Lower lobe of right lung (tissue), 2 donors: ENCODE measurements around the gene AQP5. TPM values are rescaled to one million over a fixed set of nuclear protein-coding genes. Genes with fewer than 3 reads are reported as not detected.

Source experiments
- ATAC-seq, 2 donors: fragments of 200-7000 bp; cut with Tn5 transposase; one replicate each; pipeline ENCODE4 v1.9.1; 2020 to 2022; ENCODE audit warnings: mild to moderate bottlenecking in 2 of 2, moderate library complexity in 2 of 2
- DNase-seq: peaks from one replicate; pipeline ENCODE4 v3.0.0-alpha.2; 2020
- H3K27ac ChIP-seq: fragments of 200-600 bp; one replicate; pipeline ENCODE4 v1.8.0; 2022
- H3K27me3 ChIP-seq: fragments of 200-600 bp; one replicate; pipeline ENCODE4 v1.8.0; 2022; ENCODE audit warnings: low read depth
- H3K36me3 ChIP-seq: fragments of 200-600 bp; one replicate; pipeline ENCODE4 v1.8.0; 2022; ENCODE audit warnings: mild to moderate bottlenecking
- H3K4me1 ChIP-seq: fragments of 200-600 bp; one replicate; pipeline ENCODE4 v1.8.0; 2022
- H3K4me3 ChIP-seq: fragments of 200-600 bp; one replicate; pipeline ENCODE4 v1.8.0; 2022; ENCODE audit warnings: mild to moderate bottlenecking
- H3K9me3 ChIP-seq: fragments of 200-600 bp; one replicate; pipeline ENCODE4 v1.8.0; 2022
- CTCF ChIP-seq: fragments of 200-600 bp; IDR thresholded peaks from one replicate; pipeline ENCODE4 v1.8.0; 2022; ENCODE audit warnings: antibody characterized with exemption, mild to moderate bottlenecking
- intact Hi-C: fragments of 100-400 bp; cut with DNase I; formaldehyde crosslinking; loops from one replicate; pipeline ENCODE4 v1.11.0; 2022
- total RNA-seq: library from RNA; stranded (reverse); fragmentation: NEBNext Ultra II Directional; extraction: Animal tissue kit (Norgen Biotek cat#: 25700); gene quantifications from one replicate; pipeline ENCODE4 v1.2.1, GENCODE V29; 2021
- donor health status: DM: no; HTN: yes; CAD: no; lungs with severe emphysema.

The AQP5 gene
- total RNA-seq, 1 donor from 2014 or later: 6.4 TPM

GRCh38 chr12:49963976-49964815 lies 2.5 kb downstream of the AQP5 start:
- ATAC-seq: no peak
- peaks cover 23% of the 10 kb centered on the region for H3K4me1 ChIP-seq
- no peak for TF ChIP-seq CTCF

DNA sequence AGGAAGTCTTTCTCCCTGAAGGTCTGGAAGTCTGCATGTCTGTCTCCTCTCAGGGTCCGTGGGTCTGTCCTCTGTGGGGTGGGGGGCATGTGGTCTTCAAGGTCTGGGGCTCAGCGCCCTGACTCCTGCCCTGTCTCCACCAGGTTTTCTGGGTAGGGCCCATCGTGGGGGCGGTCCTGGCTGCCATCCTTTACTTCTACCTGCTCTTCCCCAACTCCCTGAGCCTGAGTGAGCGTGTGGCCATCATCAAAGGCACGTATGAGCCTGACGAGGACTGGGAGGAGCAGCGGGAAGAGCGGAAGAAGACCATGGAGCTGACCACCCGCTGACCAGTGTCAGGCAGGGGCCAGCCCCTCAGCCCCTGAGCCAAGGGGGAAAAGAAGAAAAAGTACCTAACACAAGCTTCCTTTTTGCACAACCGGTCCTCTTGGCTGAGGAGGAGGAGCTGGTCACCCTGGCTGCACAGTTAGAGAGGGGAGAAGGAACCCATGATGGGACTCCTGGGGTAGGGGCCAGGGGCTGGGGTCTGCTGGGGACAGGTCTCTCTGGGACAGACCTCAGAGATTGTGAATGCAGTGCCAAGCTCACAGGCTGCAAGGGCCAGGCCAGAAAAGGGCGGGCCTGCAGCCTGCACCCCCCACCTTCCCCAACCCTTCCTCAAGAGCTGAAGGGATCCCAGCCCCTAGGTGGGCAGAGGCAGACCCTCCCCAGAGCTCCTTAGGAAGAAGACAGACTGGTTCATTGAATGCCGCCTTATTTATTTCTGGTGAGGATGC lies 3.4 kb downstream of the AQP5 start:
- Histone ChIP-seq H3K27ac (no peak overlapping the region), H3K4me3 (no peak overlapping the region), H3K36me3 (no peaks in the 10 kb centered on the region), H3K27me3 (peaks cover 32% of the 10 kb centered on the region), H3K4me1 (peaks cover 23% of the 10 kb centered on the region), H3K9me3 (no peaks in the 10 kb centered on the region)
- TF ChIP-seq CTCF: no peak
- DNase-seq (no peak), ATAC-seq (no peak)
- intact Hi-C loops: no loop called here

More at GRCh38 chr12:49963976-49964815, 2.5 kb downstream of the AQP5 start:
- Histone ChIP-seq H3K27me3 (peaks cover 39% of the 10 kb centered on the region), H3K36me3 (no peaks in the 10 kb centered on the region), H3K27ac (no peak overlapping the region), H3K4me3 (no peak overlapping the region), H3K9me3 (no peaks in the 10 kb centered on the region)
- intact Hi-C loops: no loop called here
- DNase-seq: no peak

DNA sequence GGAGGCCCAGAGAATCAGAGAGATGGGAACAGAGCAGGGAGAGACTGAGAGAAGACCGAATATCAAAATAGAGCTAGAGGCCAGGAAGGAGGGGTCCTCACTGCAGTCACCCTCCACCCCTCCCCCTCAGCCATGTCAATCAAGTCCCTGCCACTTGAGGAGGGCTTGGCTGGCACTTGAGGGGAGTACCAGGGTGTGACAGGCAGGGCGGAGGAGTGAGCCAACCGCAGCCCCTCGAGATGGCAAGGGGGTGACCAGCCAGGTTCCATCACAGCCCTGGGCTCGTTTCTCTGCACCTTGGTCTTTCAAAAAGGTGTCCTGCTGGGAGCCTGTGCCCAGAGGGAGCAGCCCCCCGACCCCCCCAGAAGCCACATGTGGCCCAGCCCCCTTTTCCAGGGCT lies 4.2 kb downstream of the AQP5 start:
- Histone ChIP-seq H3K27me3 (peaks cover 26% of the 10 kb centered on the region), H3K4me1 (peaks cover 19% of the 10 kb centered on the region), H3K36me3 (no peaks in the 10 kb centered on the region), H3K9me3 (no peaks in the 10 kb centered on the region), H3K27ac (no peak overlapping the region), H3K4me3 (no peak overlapping the region)
- TF ChIP-seq CTCF: no peak
- ATAC-seq: no peak
- intact Hi-C loops: no loop called here
- no peak for DNase-seq

DNA sequence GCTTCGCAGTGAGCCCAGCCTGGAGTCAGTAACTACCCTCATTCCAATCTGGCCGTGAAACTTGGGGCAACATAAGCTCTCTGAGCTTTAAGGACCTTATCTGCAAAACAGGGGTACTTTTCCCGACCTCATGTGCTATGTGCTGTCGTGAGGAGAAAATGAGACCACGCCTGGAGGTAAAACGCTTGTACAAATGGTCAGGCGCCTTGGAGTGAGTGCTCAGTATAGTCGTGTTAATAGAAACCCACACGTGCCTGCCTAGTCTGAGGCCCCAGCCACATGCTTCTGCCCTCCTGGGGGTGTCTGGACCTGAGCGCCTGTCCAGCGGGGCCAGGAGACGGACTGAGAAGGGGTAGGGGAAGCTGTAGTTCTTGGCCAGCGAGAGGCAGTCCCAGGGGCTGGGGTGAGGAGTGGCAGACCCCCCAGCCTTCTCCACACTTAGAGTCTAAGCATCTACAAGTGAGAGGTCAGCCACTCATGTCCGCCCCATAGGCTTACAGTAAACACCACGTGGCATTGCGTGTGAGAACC lies 4.9 kb downstream of the AQP5 start:
- peak in 1 of 2 donors; percentile 0 for ATAC-seq
- TF ChIP-seq CTCF: no peak

GRCh38 chr12:49967042-49967776 lies 5.5 kb downstream of the AQP5 start:
- ATAC-seq: peak; percentile 88 to 92
- H3K4me3 ChIP-seq: peak overlapping the region; percentile 49

More for the DNA sequence above, 4.9 kb downstream of the AQP5 start:
- Histone ChIP-seq H3K4me3 (no peak overlapping the region), H3K36me3 (no peaks in the 10 kb centered on the region), H3K27me3 (peaks cover 20% of the 10 kb centered on the region), H3K4me1 (peaks cover 17% of the 10 kb centered on the region), H3K27ac (no peak overlapping the region), H3K9me3 (no peaks in the 10 kb centered on the region)
- intact Hi-C loops: no loop called here
- no peak for DNase-seq

More at GRCh38 chr12:49967042-49967776, 5.5 kb downstream of the AQP5 start:
- TF ChIP-seq CTCF: peak; percentile 79
- intact Hi-C loops: no loop called here
- peak; percentile 94 for DNase-seq
- Histone ChIP-seq H3K4me1 (peaks cover 17% of the 10 kb centered on the region), H3K9me3 (no peaks in the 10 kb centered on the region), H3K27ac (no peak overlapping the region), H3K27me3 (peaks cover 16% of the 10 kb centered on the region), H3K36me3 (no peaks in the 10 kb centered on the region)
